ENCODE data around the gene RAB3GAP2. TPM values are rescaled to one million over a fixed set of nuclear protein-coding genes. Genes with fewer than 3 reads are reported as not detected.
A peak's percentile ranks its signal among the peaks of the same experiment; 100 is the strongest.

The RAB3GAP2 gene
- total and polyA plus RNA-seq, 10 of the 15 experiments (the other 5 are each of a cell fraction or from before 2014, with no cell fraction given) = 11.9 to 51.1 (median 24.4) TPM

GRCh38 chr1:220272047-220272840 lies at the start of gene RAB3GAP2 (continued):
- TF ChIP-seq LARP7 (IDR thresholded peaks at IDR 0.05) (peak; percentile 84), ZNF274 (IDR thresholded peaks at IDR 0.05; ENCODE audit: insufficient read depth, insufficient read length) (no peak), EP300 (IDR thresholded peaks at IDR 0.05; ENCODE audit: borderline replicate concordance in 1 of 2, control insufficient read depth in 1 of 2, low read depth in 2 of 2, low read length in 2 of 2) (peak in 1 of 2 experiments; percentile 53; a peak in 1 of 4 replicates), BCL11A (IDR thresholded peaks at IDR 0.05; ENCODE audit: low read depth, low read length) (no peak), BMI1 (IDR thresholded peaks at IDR 0.05; ENCODE audit: borderline replicate concordance) (no peak), CEBPB (IDR thresholded peaks at IDR 0.05; ENCODE audit: borderline replicate concordance in 1 of 2, low read depth in 2 of 2, low read length in 2 of 2) (no peak), MXI1 (IDR thresholded peaks at IDR 0.05; ENCODE audit: low read depth, low read length) (peak; percentile 49; the same call in 1 of the 2 replicates), RCOR1 (conservative IDR thresholded peaks at IDR 0.05; ENCODE audit: low read depth, low read length) (no peak), ESRRA (IDR thresholded peaks at IDR 0.05; ENCODE audit: low read length) (no peak), KAT2A (conservative IDR thresholded peaks at IDR 0.05; ENCODE audit: control insufficient read depth, low read depth, low read length) (no peak), BCLAF1 (IDR thresholded peaks at IDR 0.05) (no peak), NR2F1 (conservative IDR thresholded peaks at IDR 0.05) (peak; percentile 70), DPF2 (IDR thresholded peaks at IDR 0.05) (peak; percentile 53; the same call in 1 of the 2 replicates)
- TF ChIP-seq, protein P1, sequence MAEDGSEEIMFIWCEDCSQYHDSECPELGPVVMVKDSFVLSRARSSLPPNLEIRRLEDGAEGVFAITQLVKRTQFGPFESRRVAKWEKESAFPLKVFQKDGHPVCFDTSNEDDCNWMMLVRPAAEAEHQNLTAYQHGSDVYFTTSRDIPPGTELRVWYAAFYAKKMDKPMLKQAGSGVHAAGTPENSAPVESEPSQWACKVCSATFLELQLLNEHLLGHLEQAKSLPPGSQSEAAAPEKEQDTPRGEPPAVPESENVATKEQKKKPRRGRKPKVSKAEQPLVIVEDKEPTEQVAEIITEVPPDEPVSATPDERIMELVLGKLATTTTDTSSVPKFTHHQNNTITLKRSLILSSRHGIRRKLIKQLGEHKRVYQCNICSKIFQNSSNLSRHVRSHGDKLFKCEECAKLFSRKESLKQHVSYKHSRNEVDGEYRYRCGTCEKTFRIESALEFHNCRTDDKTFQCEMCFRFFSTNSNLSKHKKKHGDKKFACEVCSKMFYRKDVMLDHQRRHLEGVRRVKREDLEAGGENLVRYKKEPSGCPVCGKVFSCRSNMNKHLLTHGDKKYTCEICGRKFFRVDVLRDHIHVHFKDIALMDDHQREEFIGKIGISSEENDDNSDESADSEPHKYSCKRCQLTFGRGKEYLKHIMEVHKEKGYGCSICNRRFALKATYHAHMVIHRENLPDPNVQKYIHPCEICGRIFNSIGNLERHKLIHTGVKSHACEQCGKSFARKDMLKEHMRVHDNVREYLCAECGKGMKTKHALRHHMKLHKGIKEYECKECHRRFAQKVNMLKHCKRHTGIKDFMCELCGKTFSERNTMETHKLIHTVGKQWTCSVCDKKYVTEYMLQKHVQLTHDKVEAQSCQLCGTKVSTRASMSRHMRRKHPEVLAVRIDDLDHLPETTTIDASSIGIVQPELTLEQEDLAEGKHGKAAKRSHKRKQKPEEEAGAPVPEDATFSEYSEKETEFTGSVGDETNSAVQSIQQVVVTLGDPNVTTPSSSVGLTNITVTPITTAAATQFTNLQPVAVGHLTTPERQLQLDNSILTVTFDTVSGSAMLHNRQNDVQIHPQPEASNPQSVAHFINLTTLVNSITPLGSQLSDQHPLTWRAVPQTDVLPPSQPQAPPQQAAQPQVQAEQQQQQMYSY (CRISPR knock-in tag; IDR thresholded peaks at IDR 0.05) = peak; percentile 95
- TF ChIP-seq, protein P2, sequence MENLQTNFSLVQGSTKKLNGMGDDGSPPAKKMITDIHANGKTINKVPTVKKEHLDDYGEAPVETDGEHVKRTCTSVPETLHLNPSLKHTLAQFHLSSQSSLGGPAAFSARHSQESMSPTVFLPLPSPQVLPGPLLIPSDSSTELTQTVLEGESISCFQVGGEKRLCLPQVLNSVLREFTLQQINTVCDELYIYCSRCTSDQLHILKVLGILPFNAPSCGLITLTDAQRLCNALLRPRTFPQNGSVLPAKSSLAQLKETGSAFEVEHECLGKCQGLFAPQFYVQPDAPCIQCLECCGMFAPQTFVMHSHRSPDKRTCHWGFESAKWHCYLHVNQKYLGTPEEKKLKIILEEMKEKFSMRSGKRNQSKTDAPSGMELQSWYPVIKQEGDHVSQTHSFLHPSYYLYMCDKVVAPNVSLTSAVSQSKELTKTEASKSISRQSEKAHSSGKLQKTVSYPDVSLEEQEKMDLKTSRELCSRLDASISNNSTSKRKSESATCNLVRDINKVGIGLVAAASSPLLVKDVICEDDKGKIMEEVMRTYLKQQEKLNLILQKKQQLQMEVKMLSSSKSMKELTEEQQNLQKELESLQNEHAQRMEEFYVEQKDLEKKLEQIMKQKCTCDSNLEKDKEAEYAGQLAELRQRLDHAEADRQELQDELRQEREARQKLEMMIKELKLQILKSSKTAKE (IDR thresholded peaks at IDR 0.05; ENCODE audit: low read depth, poor library complexity, severe bottlenecking) = peak; percentile 42
- TF ChIP-seq, protein P3, sequence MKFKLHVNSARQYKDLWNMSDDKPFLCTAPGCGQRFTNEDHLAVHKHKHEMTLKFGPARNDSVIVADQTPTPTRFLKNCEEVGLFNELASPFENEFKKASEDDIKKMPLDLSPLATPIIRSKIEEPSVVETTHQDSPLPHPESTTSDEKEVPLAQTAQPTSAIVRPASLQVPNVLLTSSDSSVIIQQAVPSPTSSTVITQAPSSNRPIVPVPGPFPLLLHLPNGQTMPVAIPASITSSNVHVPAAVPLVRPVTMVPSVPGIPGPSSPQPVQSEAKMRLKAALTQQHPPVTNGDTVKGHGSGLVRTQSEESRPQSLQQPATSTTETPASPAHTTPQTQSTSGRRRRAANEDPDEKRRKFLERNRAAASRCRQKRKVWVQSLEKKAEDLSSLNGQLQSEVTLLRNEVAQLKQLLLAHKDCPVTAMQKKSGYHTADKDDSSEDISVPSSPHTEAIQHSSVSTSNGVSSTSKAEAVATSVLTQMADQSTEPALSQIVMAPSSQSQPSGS (IDR thresholded peaks at IDR 0.05; ENCODE audit: low read length) = no peak
- TF ChIP-seq, protein P4, sequence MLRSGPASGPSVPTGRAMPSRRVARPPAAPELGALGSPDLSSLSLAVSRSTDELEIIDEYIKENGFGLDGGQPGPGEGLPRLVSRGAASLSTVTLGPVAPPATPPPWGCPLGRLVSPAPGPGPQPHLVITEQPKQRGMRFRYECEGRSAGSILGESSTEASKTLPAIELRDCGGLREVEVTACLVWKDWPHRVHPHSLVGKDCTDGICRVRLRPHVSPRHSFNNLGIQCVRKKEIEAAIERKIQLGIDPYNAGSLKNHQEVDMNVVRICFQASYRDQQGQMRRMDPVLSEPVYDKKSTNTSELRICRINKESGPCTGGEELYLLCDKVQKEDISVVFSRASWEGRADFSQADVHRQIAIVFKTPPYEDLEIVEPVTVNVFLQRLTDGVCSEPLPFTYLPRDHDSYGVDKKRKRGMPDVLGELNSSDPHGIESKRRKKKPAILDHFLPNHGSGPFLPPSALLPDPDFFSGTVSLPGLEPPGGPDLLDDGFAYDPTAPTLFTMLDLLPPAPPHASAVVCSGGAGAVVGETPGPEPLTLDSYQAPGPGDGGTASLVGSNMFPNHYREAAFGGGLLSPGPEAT (IDR thresholded peaks at IDR 0.05; ENCODE audit: low read depth) = 0 out of 2 replicates have a peak, but pooled peaks have one; percentile 11
